ENCODE data around the gene MLXIP. TPM values are rescaled to one million over a fixed set of nuclear protein-coding genes. Genes with fewer than 3 reads are reported as not detected.

Gene MLXIP
- total and polyA plus RNA-seq, 2 of the 8 experiments (the other 6 are each of a cell fraction or from before 2014, with no cell fraction given) = 5.5 to 40.5 TPM

DNA sequence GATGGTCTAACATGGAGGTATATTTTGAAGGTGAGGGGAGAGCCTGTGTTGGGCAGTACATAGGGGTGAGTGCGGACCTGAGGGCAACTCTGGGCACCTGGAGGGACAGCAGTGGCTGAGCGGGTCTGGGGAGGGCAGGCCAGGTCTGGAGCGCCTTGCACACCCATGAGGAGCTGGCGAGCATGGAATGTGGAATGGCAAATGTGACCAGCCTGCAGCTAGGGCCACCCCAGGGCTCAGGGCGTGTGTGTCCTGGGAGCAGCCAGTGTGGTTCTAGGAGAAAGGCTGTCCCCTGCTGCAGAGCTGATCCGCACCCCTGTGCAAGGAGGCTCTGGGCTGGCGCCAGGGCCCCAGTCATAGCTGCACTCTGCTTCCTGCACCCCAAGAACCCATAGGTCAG is 32.4 kb upstream of the MLXIP start:
- Histone ChIP-seq H4K8ac (ENCODE audit: extremely low read depth, insufficient read depth, low read length) (no peak overlapping the region), H3K23ac (ENCODE audit: insufficient read length) (no peak overlapping the region), H3K23me2 (ENCODE audit: low read depth, low read length) (no peaks in the 10 kb centered on the region), H3K4ac (replicated peaks; ENCODE audit: insufficient read length, low read depth, low read length) (no peak overlapping the region), H3K36me3 (ENCODE audit: control insufficient read depth in 2 of 4, insufficient read depth in 4 of 4, low read length in 3 of 4) (peaks cover 6 to 29% (median 16%) of the 10 kb centered on the region in 4 experiments), H4K5ac (ENCODE audit: insufficient read length, low read depth, low read length) (no peak overlapping the region), H2BK20ac (ENCODE audit: low read length) (no peak overlapping the region), H2AK5ac (ENCODE audit: low read depth, low read length) (no peak overlapping the region), H3K56ac (replicated peaks; ENCODE audit: insufficient read length, low read depth, low read length) (peak overlapping the region; percentile 46), H3K14ac (ENCODE audit: insufficient read length) (no peak overlapping the region), H2BK120ac (replicated peaks; ENCODE audit: low read depth, low read length) (no peak overlapping the region), H4K91ac (replicated peaks; ENCODE audit: insufficient read length, low read length) (no peak overlapping the region), H2BK5ac (ENCODE audit: low read depth, low read length) (no peak overlapping the region), H3K79me2 (ENCODE audit: control insufficient read depth in 1 of 2, insufficient read depth in 2 of 2, low read length in 2 of 2) (no peaks in the 10 kb centered on the region), H2BK12ac (ENCODE audit: low read depth, low read length) (no peak overlapping the region), H3K4me3 (ENCODE audit: extremely low read depth in 1 of 4, insufficient read depth in 2 of 4, low read depth in 3 of 4, low read length in 4 of 4) (no peak overlapping the region), H3K79me1 (ENCODE audit: low read depth, low read length) (no peaks in the 10 kb centered on the region), H3K9me3 (ENCODE audit: insufficient read depth in 2 of 2, low read depth in 1 of 2, low read length in 1 of 2) (peaks cover 8 to 16% of the 10 kb centered on the region in 2 experiments; a peak in 3 of 4 replicates), H3K4me2 (ENCODE audit: insufficient read depth in 1 of 2, low read depth in 2 of 2, low read length in 2 of 2) (no peak overlapping the region), H3K27me3 (replicated peaks in 1 of 4; ENCODE audit: control insufficient read depth in 3 of 4, extremely low read depth in 1 of 4, insufficient read depth in 3 of 4, low read length in 3 of 4) (no peaks in the 10 kb centered on the region), H3K9ac (replicated peaks in 1 of 4; ENCODE audit: extremely low read depth in 1 of 4, low read depth in 3 of 4, low read length in 3 of 4) (no peak overlapping the region), H3K4me1 (replicated peaks in 1 of 4; ENCODE audit: control insufficient read depth in 3 of 4, insufficient read depth in 4 of 4, low read length in 3 of 4) (no peaks in the 10 kb centered on the region), H3K27ac (ENCODE audit: low read depth, low read length) (no peak overlapping the region), H2BK15ac (ENCODE audit: low read length) (no peak overlapping the region), H2AFZ (ENCODE audit: low read length) (no peak overlapping the region), H4K20me1 (replicated peaks in 1 of 2; ENCODE audit: control insufficient read depth in 1 of 2, insufficient read depth in 2 of 2, low read length in 2 of 2) (peaks cover 0 to 5% of the 10 kb centered on the region in 2 experiments), H3K18ac (ENCODE audit: extremely low read depth, low read length) (no peak overlapping the region)
- TF ChIP-seq POU5F1 (IDR thresholded peaks at IDR 0.05; ENCODE audit: low read depth, low read length) (no peak), HDAC6 (IDR thresholded peaks at IDR 0.05; ENCODE audit: low read depth, low read length) (no peak), EZH2 (IDR thresholded peaks at IDR 0.05; ENCODE audit: low read depth, low read length, severe bottlenecking) (no peak), CEBPB (IDR thresholded peaks at IDR 0.05; ENCODE audit: low read depth, low read length) (no peak), RXRA (IDR thresholded peaks at IDR 0.05; ENCODE audit: insufficient read depth, low read depth, low read length) (no peak)
- TF ChIP-seq, protein P1, sequence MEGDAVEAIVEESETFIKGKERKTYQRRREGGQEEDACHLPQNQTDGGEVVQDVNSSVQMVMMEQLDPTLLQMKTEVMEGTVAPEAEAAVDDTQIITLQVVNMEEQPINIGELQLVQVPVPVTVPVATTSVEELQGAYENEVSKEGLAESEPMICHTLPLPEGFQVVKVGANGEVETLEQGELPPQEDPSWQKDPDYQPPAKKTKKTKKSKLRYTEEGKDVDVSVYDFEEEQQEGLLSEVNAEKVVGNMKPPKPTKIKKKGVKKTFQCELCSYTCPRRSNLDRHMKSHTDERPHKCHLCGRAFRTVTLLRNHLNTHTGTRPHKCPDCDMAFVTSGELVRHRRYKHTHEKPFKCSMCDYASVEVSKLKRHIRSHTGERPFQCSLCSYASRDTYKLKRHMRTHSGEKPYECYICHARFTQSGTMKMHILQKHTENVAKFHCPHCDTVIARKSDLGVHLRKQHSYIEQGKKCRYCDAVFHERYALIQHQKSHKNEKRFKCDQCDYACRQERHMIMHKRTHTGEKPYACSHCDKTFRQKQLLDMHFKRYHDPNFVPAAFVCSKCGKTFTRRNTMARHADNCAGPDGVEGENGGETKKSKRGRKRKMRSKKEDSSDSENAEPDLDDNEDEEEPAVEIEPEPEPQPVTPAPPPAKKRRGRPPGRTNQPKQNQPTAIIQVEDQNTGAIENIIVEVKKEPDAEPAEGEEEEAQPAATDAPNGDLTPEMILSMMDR (IDR thresholded peaks at IDR 0.05; ENCODE audit: control extremely low read depth in 1 of 3, insufficient read depth in 1 of 3, low read depth in 1 of 3, low read length in 3 of 3) = no peak
- ChIA-PET POLR2A (ENCODE audit: partially characterized antibody) (interaction anchor here (0.7 kb wide), 1 partner anchor 45 kb away, joined by 3 read pairs; no protein-coding TSS in a partner anchor), CTCF (ENCODE audit: partially characterized antibody) (interaction anchor here (0.9 to 1.4 kb wide), 5 partner anchors 8 to 77 kb away, joined by 3 to 4 read pairs (median 3); no protein-coding TSS in a partner anchor)
- no peak for FAIRE-seq
- no peak for DNase-seq (ENCODE audit: low read depth in 1 of 2, low spot score in 2 of 2)
- 89% methylated on average over 7 of the region's 7 CpGs; no CpG with 5 or more reads in 1 of the 2 experiments for WGBS, 2 experiments (ENCODE audit: extremely low coverage in 1 of 2, insufficient coverage in 1 of 2, insufficient read length in 1 of 2, insufficient replicate concordance in 2 of 2, low coverage in 1 of 2, low lambda C conversion rate in 2 of 2, missing lambda C conversion rate in 1 of 2)
